Activated naive CD8-positive, alpha-beta T cell treated with anti-CD3 and anti-CD28 coated beads for 36 hours (primary cell): ENCODE measurements around the gene MACROD2. TPM values are rescaled to one million over a fixed set of nuclear protein-coding genes. Genes with fewer than 3 reads are reported as not detected.

Source experiments
- DNase-seq: peaks from one replicate; pipeline ENCODE4 v3.0.0; 2021
- H3K27ac Mint-ChIP-seq: one replicate; pipeline ENCODE4 v1.8.0; 2022; ENCODE audit warnings: mild to moderate bottlenecking, moderate library complexity, mixed read lengths
- H3K27me3 Mint-ChIP-seq: one replicate; pipeline ENCODE4 v1.8.0; 2022; ENCODE audit warnings: mild to moderate bottlenecking, mixed read lengths
- H3K36me3 Mint-ChIP-seq: one replicate; pipeline ENCODE4 v1.8.0; 2021; ENCODE audit warnings: mild to moderate bottlenecking, mixed read lengths
- H3K4me1 Mint-ChIP-seq: one replicate; pipeline ENCODE4 v1.8.0; 2021; ENCODE audit warnings: mixed read lengths
- H3K4me3 Mint-ChIP-seq: one replicate; pipeline ENCODE4 v1.8.0; 2022; ENCODE audit warnings: mild to moderate bottlenecking, moderate library complexity, mixed read lengths
- H3K9me3 Mint-ChIP-seq: one replicate; pipeline ENCODE4 v1.8.0; 2022; ENCODE audit warnings: mixed read lengths
- total RNA-seq, 2 experiments: library from RNA; stranded (reverse); gene quantifications; one replicate each; pipeline ENCODE4 v1.2.3, GENCODE V29; 2021

The MACROD2 gene
- total RNA-seq, 2 experiments from 2014 or later = 0.12 to 0.14 TPM

- no peaks in the 10 kb centered on the region for H3K36me3 Mint-ChIP-seq
- no peaks in the 10 kb centered on the region for H3K9me3 Mint-ChIP-seq
- no peak overlapping the region for H3K4me3 Mint-ChIP-seq
- no peak overlapping the region for H3K27ac Mint-ChIP-seq
- H3K4me1 Mint-ChIP-seq = no peaks in the 10 kb centered on the region
- no peaks in the 10 kb centered on the region for H3K27me3 Mint-ChIP-seq
- DNase-seq = no peak
Measured at GRCh38 chr20:14790771-14791620, 795.7 kb downstream of the MACROD2 start.

- Mint-ChIP-seq H3K4me3 (no peak overlapping the region), H3K9me3 (no peaks in the 10 kb centered on the region), H3K27ac (no peak overlapping the region), H3K36me3 (no peaks in the 10 kb centered on the region), H3K4me1 (no peaks in the 10 kb centered on the region), H3K27me3 (no peaks in the 10 kb centered on the region)
- no peak for DNase-seq
Measured at GRCh38 chr20:14792915-14793314, 797.6 kb downstream of the MACROD2 start.

DNA sequence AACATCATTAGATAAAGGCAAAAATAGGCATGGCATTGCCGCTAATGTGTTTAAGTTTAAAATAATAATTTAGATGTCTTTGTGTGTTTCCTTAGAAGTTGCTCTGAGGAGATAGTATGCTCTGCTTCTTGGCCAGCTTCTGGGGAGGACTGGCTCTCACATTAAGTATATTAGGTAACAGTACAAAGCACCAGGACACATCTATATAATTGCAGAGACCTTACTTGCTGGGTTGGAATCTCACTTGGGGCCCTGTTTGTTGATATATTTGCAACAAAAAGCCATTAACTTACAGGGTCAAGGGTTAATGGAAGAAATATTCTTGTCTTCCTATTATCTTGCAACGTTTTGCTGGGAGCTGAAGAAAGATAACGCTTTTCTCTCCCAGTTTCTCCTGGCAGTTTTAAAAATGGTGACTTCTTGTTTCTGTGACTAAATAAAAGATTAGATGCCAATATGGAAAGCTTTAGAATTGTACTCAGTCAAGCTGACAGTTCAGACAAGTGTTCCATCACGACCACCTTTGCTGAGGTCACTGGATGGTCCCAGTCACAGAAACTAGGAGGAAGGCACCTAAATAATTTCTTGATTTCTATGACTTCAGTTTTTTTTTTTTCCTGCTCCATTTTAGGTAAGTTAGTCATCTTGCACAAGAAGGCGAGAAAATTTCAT lies 804.4 kb downstream of the MACROD2 start:
- Mint-ChIP-seq H3K4me3 (no peak overlapping the region), H3K27me3 (no peaks in the 10 kb centered on the region), H3K9me3 (no peaks in the 10 kb centered on the region), H3K27ac (no peak overlapping the region), H3K4me1 (no peaks in the 10 kb centered on the region), H3K36me3 (peaks cover 2% of the 10 kb centered on the region)
- no peak for DNase-seq

- no peak for DNase-seq
- Mint-ChIP-seq H3K4me3 (no peak overlapping the region), H3K27me3 (no peaks in the 10 kb centered on the region), H3K36me3 (peaks cover 2% of the 10 kb centered on the region), H3K27ac (no peak overlapping the region), H3K4me1 (no peaks in the 10 kb centered on the region), H3K9me3 (no peaks in the 10 kb centered on the region)
Measured at GRCh38 chr20:14800707-14801425, 805.5 kb downstream of the MACROD2 start.

GRCh38 chr20:14801591-14802325 lies 806.4 kb downstream of the MACROD2 start:
- no peaks in the 10 kb centered on the region for H3K27me3 Mint-ChIP-seq
- DNase-seq = no peak
- H3K4me1 Mint-ChIP-seq = no peaks in the 10 kb centered on the region
- no peak overlapping the region for H3K4me3 Mint-ChIP-seq
- no peaks in the 10 kb centered on the region for H3K9me3 Mint-ChIP-seq
- no peak overlapping the region for H3K27ac Mint-ChIP-seq
- H3K36me3 Mint-ChIP-seq = peaks cover 2% of the 10 kb centered on the region

GRCh38 chr20:14807224-14807623 lies 811.9 kb downstream of the MACROD2 start:
- Mint-ChIP-seq H3K9me3 (peaks cover 19% of the 10 kb centered on the region), H3K27me3 (no peaks in the 10 kb centered on the region), H3K4me1 (no peaks in the 10 kb centered on the region), H3K27ac (no peak overlapping the region), H3K36me3 (peaks cover 3% of the 10 kb centered on the region), H3K4me3 (no peak overlapping the region)
- DNase-seq = no peak

DNA sequence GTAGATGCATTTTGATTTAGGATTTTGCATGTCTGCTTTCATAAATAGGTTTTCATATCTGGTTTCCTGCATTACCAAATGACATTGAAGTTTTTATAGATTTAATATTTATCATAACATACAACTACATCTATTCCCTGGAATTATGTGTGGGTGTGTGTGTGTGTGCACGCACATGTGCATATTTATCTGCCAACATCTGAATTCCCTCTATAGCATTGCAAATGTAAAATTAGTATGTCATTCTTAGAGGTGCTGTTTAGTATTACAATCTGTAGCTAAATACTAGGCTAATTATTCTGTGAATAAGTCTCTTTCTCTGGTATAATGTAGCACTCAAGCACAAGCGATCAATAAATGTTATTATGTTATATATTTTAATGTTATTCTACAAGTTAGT lies 820.0 kb downstream of the MACROD2 start:
- peaks cover 10% of the 10 kb centered on the region for H3K9me3 Mint-ChIP-seq
- H3K4me3 Mint-ChIP-seq = no peak overlapping the region
- no peak overlapping the region for H3K27ac Mint-ChIP-seq
- H3K27me3 Mint-ChIP-seq = no peaks in the 10 kb centered on the region
- H3K36me3 Mint-ChIP-seq = no peaks in the 10 kb centered on the region
- no peak for DNase-seq
- H3K4me1 Mint-ChIP-seq = no peaks in the 10 kb centered on the region

- Mint-ChIP-seq H3K36me3 (no peaks in the 10 kb centered on the region), H3K9me3 (peaks cover 6% of the 10 kb centered on the region), H3K27me3 (no peaks in the 10 kb centered on the region), H3K27ac (no peak overlapping the region), H3K4me1 (no peaks in the 10 kb centered on the region), H3K4me3 (no peak overlapping the region)
- DNase-seq = no peak
Measured at GRCh38 chr20:14816471-14816870, 821.2 kb downstream of the MACROD2 start.

GRCh38 chr20:14817101-14817500 lies 821.8 kb downstream of the MACROD2 start:
- Mint-ChIP-seq H3K36me3 (no peaks in the 10 kb centered on the region), H3K4me1 (no peaks in the 10 kb centered on the region), H3K27ac (no peak overlapping the region), H3K9me3 (peaks cover 3% of the 10 kb centered on the region), H3K27me3 (no peaks in the 10 kb centered on the region), H3K4me3 (no peak overlapping the region)
- DNase-seq = no peak

- no peak overlapping the region for H3K27ac Mint-ChIP-seq
- H3K4me1 Mint-ChIP-seq = no peaks in the 10 kb centered on the region
Measured at GRCh38 chr20:14820771-14821170, 825.5 kb downstream of the MACROD2 start.

DNA sequence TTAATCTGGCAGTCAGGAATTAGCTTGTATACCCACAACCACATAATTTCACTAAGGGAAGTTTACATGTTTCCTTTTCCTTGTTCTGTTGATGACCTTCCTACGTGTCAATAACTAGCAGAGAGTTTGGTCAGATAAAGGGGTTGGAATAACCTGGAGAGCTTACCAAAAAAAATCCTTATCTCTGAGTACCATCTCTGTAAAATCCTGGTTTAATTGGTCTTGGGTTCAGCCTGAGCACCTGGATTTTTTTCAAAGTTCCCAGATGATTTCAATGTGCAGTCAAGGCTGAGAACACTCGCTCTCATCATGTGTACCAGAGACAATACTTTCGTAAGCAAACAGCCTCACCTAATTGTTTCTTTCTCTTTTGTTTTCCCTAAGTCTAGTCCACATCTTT lies 825.9 kb downstream of the MACROD2 start:
- no peak for DNase-seq
- Mint-ChIP-seq H3K27me3 (no peaks in the 10 kb centered on the region), H3K27ac (no peak overlapping the region), H3K9me3 (no peaks in the 10 kb centered on the region), H3K4me1 (no peaks in the 10 kb centered on the region), H3K36me3 (no peaks in the 10 kb centered on the region), H3K4me3 (no peak overlapping the region)

More at GRCh38 chr20:14820771-14821170, 825.5 kb downstream of the MACROD2 start:
- Mint-ChIP-seq H3K9me3 (no peaks in the 10 kb centered on the region), H3K4me3 (no peak overlapping the region), H3K36me3 (no peaks in the 10 kb centered on the region), H3K27me3 (no peaks in the 10 kb centered on the region)
- no peak for DNase-seq

- Mint-ChIP-seq H3K4me3 (no peak overlapping the region), H3K4me1 (no peaks in the 10 kb centered on the region)
Measured at GRCh38 chr20:14824996-14825395, 829.7 kb downstream of the MACROD2 start.

DNA sequence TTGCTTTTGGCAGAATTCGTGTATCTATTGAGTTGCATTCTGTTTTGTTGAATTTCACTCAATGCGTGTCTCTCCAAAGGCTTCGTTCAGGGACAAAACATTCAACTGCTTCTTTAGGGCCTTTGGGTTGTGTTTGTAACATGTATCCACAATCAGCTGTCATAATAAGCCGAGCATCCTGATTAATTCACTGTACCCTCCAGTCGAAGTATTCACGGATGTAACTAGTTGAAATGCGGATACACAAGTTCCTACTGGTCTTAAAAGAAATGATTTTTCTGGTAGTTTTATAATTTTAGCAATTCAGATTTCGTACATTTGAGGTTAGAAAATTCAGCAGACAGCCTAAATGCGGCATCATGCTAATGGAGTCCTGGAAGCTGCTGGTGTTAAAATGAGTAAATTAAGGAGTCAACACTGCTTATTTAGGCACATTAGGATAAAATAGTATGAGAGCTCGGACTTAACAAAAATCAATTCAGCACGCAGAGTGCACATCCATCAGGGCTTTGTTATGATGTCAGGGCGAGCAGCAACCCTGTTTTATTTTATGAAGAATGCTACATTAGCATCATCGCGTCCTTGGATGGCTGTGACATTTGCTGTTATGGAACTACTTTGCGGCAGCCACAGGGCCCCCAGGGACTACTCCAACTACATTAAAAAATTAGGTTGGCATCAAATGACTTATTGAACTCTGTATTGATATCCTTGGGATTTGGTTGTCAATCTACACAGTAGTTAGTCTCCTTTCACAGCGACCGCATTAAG lies 831.4 kb downstream of the MACROD2 start:
- DNase-seq = no peak
- Mint-ChIP-seq H3K9me3 (no peaks in the 10 kb centered on the region), H3K4me1 (no peaks in the 10 kb centered on the region), H3K36me3 (no peaks in the 10 kb centered on the region), H3K4me3 (no peak overlapping the region), H3K27me3 (no peaks in the 10 kb centered on the region), H3K27ac (no peak overlapping the region)

More at GRCh38 chr20:14824996-14825395, 829.7 kb downstream of the MACROD2 start:
- Mint-ChIP-seq H3K27me3 (no peaks in the 10 kb centered on the region), H3K27ac (no peak overlapping the region), H3K36me3 (no peaks in the 10 kb centered on the region), H3K9me3 (no peaks in the 10 kb centered on the region)
- DNase-seq = no peak

DNA sequence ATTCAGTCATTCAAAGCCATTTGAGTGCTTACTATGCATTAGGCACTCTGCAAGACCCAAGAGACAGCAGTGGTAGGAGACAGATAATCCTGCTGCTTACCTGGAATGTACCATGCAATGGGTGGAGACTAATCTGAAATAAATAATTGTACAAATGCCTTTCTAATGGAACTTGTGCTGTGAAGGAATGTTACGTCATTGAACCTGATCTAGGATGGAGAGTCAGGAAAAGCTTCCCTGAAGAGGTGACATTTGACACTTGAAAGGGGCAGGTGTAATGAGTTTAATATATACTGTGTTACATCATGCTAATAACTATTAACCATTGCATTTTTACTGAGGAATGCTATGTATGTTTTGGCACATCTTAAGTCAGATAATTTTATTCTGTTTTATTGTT lies 833.1 kb downstream of the MACROD2 start:
- no peaks in the 10 kb centered on the region for H3K4me1 Mint-ChIP-seq
- H3K27ac Mint-ChIP-seq = no peak overlapping the region
- no peak for DNase-seq

More for the DNA sequence above, 833.1 kb downstream of the MACROD2 start:
- H3K36me3 Mint-ChIP-seq = no peaks in the 10 kb centered on the region
- H3K9me3 Mint-ChIP-seq = no peaks in the 10 kb centered on the region
- no peaks in the 10 kb centered on the region for H3K27me3 Mint-ChIP-seq
- H3K4me3 Mint-ChIP-seq = no peak overlapping the region
